HG03469 (cell line): Measurements from ENCODE around the gene PARP4.
"Not testable (repeated sequence)": the region's sequence is repeated elsewhere in the genome, so short reads cannot be mapped to it uniquely, and the experiment has no call there.

Source experiments
- ATAC-seq: cut with Tn5 transposase; IDR thresholded peaks from one replicate; pipeline ENCODE4 v1.9.1; 2021; ENCODE audit warnings: mild to moderate bottlenecking, moderate library complexity, moderate number of reproducible peaks; ENCODE audit not compliant: unreplicated experiment

The PARP4 gene

DNA sequence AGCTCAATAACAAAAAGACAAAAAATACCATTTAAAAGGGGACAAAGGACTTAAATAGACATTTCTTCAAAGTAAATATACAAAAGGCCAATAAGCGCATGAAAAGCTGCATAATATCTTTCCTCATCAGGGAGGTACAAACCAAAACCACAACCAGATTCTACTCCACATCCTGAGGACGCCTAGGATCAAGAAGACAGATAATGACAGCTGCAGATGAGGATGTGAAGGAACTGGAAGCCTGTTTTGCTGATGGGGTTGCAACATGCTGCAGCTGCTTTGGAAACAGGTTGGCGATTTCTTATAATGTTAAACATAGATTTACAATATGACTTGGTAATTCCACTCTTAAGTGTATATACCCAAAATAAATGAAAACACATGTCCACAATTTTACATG is 132.4 kb downstream of the PARP4 start:
- ATAC-seq: not testable (repeated sequence)

DNA sequence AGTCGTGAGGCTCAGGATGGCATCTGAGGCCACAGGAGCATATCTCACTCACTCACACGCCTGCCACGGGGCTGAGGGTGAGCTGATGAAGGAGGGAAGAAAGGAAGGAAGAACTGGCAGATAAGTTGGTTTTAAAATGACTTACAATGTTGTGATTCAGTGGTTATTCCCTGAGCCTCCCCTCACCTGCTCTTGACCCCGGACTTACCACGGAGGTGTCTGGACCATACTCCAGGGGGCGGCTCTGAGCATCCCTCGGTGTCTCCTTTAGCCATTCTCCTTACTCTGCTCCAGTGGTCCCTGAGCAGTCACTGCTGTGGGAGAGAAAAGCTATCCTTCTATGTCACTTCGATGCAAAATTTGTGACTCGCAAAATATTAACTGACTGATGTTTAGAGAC is 141.3 kb downstream of the PARP4 start:
- not testable (repeated sequence) for ATAC-seq
